ENCODE results near the gene TMEFF2. TPM values are rescaled to one million over a fixed set of nuclear protein-coding genes. Genes with fewer than 3 reads are reported as not detected.

The TMEFF2 gene
- total RNA-seq, 4 donors from 2014 or later, result 1.5 TPM; not detected in 3

DNA sequence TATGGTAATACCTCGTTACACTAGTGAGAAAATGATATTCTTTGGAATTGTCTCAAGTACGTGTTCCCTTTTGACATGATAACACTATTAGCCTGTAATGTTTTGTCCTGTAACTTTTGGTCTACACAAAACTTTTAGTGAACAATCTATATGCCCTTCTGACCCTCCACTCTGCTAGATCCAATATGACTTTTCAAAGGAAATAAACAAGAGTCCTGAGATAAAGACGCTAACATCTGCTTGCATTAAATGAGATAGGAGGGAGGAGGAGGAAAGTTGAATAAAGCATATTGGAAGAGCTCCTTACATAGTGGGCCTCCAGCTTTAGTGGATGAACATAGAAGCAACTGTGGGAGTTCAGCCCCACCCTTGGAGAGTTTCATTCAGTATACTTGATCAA, 264.5 kb downstream of the TMEFF2 start:
- intact Hi-C loops (cut with DNase I; ENCODE audit: low total_unique reads), result no loop called here
- Histone ChIP-seq H3K4me3 (no peak overlapping the region), H3K9me3 (no peaks in the 10 kb centered on the region), H3K27me3 (no peaks in the 10 kb centered on the region), H3K27ac (no peak overlapping the region), H3K36me3 (no peaks in the 10 kb centered on the region), H3K4me1 (peaks cover 0 to 8% of the 10 kb centered on the region in 2 donors)
- TF ChIP-seq, protein P1, sequence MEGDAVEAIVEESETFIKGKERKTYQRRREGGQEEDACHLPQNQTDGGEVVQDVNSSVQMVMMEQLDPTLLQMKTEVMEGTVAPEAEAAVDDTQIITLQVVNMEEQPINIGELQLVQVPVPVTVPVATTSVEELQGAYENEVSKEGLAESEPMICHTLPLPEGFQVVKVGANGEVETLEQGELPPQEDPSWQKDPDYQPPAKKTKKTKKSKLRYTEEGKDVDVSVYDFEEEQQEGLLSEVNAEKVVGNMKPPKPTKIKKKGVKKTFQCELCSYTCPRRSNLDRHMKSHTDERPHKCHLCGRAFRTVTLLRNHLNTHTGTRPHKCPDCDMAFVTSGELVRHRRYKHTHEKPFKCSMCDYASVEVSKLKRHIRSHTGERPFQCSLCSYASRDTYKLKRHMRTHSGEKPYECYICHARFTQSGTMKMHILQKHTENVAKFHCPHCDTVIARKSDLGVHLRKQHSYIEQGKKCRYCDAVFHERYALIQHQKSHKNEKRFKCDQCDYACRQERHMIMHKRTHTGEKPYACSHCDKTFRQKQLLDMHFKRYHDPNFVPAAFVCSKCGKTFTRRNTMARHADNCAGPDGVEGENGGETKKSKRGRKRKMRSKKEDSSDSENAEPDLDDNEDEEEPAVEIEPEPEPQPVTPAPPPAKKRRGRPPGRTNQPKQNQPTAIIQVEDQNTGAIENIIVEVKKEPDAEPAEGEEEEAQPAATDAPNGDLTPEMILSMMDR (IDR thresholded peaks at IDR 0.05), result no peak
- TF ChIP-seq POLR2A (IDR thresholded peaks at IDR 0.05), result no peak
- DNase-seq, result no peak

DNA sequence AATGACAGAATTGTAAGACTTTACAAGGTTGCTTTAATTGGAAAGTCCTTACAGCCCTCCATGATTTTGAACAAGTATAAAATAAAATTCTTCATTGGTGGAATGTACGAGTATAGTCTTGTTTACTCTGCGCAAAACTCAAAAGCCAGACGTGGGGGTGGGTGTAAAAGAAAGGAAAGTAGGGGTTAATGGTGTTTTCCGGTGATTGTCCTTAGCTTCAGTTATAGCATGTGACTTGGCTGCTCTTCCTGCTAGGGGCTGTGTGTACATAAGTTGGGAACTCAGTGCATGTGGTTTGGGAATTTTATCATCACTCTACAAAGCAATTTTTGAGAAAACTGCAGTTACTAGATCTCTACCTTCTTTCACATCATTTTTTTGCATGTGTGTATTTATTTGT, 265.4 kb downstream of the TMEFF2 start:
- Histone ChIP-seq H3K27ac (peak overlapping the region in 1 of 2 donors; percentile 7), H3K4me3 (no peak overlapping the region), H3K27me3 (no peaks in the 10 kb centered on the region), H3K4me1 (peaks cover 0 to 8% of the 10 kb centered on the region in 2 donors), H3K36me3 (no peaks in the 10 kb centered on the region), H3K9me3 (no peaks in the 10 kb centered on the region)
- intact Hi-C loops (cut with DNase I; ENCODE audit: low total_unique reads), result no loop called here
- no peak for DNase-seq
- TF ChIP-seq, protein P1 (IDR thresholded peaks at IDR 0.05), result no peak
- no peak for TF ChIP-seq POLR2A (IDR thresholded peaks at IDR 0.05)

DNA sequence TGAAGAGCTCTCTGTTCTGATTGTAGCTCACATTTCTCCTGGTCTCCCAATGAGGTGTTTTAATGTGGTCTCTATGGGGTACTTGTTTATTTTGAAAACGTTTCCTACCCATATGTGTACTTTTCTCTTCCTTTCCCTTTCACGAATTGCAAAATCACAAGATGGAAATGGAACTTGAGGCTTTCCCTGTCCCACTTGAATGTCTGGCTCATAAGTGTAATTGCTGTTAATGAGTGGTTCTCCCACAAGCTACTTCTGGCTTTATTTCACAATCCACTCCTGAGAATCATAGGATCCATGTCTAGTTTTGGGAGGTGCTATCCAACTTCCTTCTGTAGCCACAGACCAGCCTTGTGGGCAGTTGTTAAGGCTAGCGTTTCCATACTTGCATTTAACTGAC, 266.7 kb downstream of the TMEFF2 start:
- H3K36me3 ChIP-seq, result no peaks in the 10 kb centered on the region
- no peak overlapping the region for H3K4me3 ChIP-seq
- intact Hi-C loops (cut with DNase I; ENCODE audit: low total_unique reads), result no loop called here
- TF ChIP-seq POLR2A (IDR thresholded peaks at IDR 0.05), result no peak
- TF ChIP-seq, protein P1 (IDR thresholded peaks at IDR 0.05), result no peak
- DNase-seq, result no peak
- H3K9me3 ChIP-seq, result no peaks in the 10 kb centered on the region
- H3K27ac ChIP-seq, result peak overlapping the region in 1 of 2 donors; percentile 3
- H3K27me3 ChIP-seq, result no peaks in the 10 kb centered on the region
- H3K4me1 ChIP-seq, result peaks cover 0 to 8% of the 10 kb centered on the region in 2 donors

DNA sequence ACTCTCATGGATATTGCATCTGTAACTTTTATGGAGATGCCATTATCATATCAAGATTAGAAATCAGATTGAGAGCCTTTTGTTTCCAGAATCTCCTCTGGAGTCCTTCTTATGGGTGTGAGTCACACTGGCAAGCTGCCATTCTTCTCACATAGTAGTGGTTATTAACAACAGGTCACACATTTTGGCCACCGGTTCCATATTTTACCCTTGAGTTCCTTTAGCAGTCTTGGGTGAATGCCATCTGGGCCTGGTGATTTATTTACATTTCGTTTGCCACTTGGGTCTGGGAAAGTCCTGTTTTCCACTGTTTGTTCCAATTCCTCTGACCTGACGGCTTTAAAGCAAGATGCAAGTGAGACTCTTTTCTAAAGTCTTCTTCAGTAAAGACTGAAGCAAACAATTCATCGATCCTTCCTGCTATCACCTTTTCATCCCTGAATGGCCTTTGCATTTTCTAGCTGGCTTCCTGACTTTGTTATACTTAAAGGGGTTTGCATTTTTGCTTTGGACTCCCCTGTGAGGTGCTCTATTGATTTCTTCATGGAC, 267.3 kb downstream of the TMEFF2 start:
- peak in 1 of 2 donors; percentile 86 for DNase-seq
- Histone ChIP-seq H3K27me3 (no peaks in the 10 kb centered on the region), H3K36me3 (no peaks in the 10 kb centered on the region), H3K4me3 (no peak overlapping the region), H3K27ac (peak overlapping the region; percentile 2 to 3), H3K4me1 (peaks cover 0 to 8% of the 10 kb centered on the region in 2 donors), H3K9me3 (no peaks in the 10 kb centered on the region)
- intact Hi-C loops (cut with DNase I; ENCODE audit: low total_unique reads), result no loop called here
- TF ChIP-seq, protein P1 (IDR thresholded peaks at IDR 0.05), result no peak
- TF ChIP-seq POLR2A (IDR thresholded peaks at IDR 0.05), result no peak

DNA sequence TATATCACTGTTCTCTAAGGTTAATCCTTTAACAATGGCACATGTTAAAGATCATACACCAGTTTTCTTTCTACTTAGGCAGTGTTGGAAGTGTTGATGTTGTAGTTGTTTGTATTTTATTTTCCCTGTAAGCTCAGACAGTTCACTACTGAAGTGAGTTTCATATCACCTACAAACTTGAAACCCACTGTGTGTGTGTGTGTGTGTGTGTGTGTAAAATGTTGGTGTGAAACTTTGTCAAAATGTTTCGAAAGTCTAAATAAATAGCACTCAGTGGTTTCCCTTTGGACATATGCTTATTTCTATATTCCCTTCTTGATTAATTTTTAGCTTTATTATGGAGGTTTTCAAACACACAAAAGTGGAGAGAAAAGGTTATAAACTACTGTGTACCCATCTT, 268.1 kb downstream of the TMEFF2 start:
- TF ChIP-seq, protein P1 (IDR thresholded peaks at IDR 0.05), result no peak
- TF ChIP-seq POLR2A (IDR thresholded peaks at IDR 0.05), result no peak
- H3K27ac ChIP-seq, result no peak overlapping the region
- intact Hi-C loops (cut with DNase I; ENCODE audit: low total_unique reads), result no loop called here
- H3K9me3 ChIP-seq, result no peaks in the 10 kb centered on the region
- DNase-seq, result no peak
- H3K4me1 ChIP-seq, result peaks cover 0 to 8% of the 10 kb centered on the region in 2 donors
- H3K27me3 ChIP-seq, result no peaks in the 10 kb centered on the region
- no peak overlapping the region for H3K4me3 ChIP-seq
- no peaks in the 10 kb centered on the region for H3K36me3 ChIP-seq
